GM18870 (cell line): Measurements from ENCODE around the gene MAFG.

ENCODE experiments used
- ATAC-seq: cut with Tn5 transposase; IDR thresholded peaks from one replicate; pipeline ENCODE4 v1.9.1; 2021; ENCODE audit warnings: moderate library complexity; ENCODE audit not compliant: unreplicated experiment

The MAFG gene

DNA sequence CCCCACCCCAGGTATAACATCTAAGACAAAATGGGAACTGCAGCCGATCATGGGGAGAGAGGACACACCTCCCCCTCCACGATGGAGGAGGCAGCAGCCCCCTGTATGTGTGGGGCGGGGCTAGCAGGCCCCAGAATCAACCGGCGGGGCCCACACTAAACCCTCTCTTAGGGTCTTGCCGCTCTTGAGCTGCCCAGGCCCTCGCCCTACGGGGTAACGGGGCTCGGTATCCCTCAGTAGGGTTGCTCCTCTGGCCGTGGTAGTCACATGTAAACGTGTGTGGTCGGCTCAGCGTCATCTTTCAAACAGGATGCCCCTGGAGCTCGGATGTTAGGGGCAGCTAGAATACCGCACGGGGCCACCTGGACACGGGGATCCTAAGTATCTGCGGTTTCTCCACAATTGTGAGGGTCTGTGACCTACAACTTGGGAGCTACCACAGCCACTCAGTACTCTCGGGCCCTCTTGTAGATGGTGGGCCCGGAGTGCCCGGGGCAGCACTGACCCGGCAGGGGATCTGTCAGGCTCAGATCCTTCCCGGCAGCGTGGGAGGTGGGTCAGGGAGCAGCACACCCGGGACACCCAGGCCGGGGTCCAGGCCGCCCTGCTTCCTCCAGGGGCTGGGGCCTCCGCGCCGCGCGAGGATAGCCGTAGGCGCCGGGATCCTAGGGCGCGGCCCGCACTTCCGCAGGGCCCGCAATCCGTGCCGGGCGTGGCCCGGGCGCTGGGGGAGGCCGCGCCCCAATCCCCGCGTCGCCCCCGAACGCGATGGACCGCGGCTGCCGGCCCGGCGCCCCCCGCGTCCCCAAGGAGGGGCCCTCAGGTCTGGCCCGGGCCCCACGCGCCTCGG, 57.2 kb downstream of the MAFG start:
- ATAC-seq, result no peak

DNA sequence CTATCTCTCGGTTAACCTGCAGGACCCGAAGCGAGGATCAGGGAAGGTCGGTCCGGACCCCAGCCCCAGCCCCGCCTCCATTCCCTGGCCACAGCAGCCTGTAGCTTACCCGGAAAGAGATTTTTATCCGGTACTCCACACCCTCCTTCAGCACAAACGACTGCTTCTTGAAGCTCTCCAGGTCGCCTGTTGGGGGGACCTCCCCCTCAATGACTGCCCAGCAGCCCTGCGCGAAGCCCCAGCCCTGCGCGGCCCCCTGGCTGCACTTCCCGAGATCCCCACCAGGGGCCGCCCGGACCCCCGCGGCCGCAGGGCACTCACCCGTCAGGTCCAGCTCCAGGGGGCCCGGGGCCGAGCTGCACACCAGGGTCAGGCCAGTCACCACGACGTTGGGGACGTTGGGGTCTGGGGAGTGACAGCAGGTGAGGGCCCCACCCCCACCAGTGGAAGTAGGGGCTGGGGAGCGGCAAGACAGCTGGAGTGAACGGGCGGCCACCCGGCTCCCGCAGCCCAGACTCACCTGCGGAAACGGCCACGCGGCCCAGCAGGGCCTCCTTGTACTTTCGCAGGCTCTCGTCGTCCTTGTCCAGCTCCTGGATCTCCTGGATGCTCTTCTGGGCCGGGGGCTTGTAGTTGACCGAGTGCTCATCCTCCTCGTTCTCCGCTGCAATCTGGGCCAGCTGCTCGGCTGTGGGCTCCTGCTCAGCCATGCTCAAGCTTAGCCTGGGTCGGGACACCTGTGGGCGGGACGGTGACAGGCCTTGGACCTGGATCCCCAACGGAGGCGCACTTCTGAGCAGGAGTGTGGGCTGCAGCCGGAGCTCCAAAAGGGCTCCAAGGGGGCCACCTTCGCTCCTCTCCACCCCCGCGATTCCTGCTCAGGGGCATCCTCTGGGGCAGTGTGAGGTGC, 58.1 kb downstream of the MAFG start:
- no peak for ATAC-seq

DNA sequence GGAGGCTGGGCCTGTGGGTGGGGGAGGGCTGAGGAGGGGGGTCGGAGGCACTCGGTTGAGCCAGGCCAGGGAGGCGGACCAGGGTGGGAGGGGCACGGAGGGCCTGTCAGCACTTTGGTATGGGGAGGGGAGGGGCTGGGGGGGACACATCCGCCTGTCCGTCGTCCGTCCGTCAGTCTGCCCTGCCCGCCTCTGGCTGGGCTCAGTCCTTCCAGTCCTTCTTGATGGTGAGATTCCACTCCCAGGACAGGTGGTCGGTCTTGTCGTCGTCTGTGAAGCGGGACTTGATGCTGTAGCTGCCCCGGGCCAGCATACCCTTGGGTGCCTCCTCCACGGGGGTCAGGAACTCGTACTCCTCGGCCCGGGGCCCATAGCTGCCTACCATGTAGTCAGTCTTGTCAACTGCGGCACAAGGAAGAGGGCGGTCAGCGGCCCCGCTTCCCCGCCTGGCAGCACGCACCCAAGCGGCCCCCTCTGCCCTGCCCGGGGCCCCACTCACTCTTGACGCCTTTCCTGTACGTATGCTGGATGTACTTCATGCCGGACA, 58.8 kb downstream of the MAFG start:
- ATAC-seq, result no peak
